ENCODE results near the gene WNT7A.
"Not testable (repeated sequence)": the region's sequence is repeated elsewhere in the genome, so short reads cannot be mapped to it uniquely, and the experiment has no call there.

Gene WNT7A

DNA sequence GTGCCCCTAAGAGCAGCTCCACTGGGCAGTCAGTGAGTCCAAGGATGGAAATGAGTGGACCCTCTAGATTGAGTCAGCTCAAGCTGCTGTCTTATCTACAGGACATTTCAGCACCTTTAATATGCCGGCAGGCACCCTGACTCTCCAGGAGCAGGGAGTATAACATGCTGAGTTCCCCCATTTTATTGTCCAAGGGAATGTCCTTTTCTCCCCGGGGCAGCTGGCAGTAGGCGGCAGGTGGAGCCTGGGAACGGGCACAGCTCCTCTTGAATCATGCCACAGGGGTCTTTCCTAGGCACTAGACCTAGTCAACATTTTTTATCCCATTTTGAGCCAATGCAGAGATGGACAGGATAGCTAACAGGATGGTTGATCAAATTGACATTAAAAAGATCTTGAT lies 14.8 kb downstream of the WNT7A start:
- DNase-seq (ENCODE audit: low read depth), result no peak

- DNase-seq (ENCODE audit: low read depth), result no peak
Observed at GRCh38 chr3:13863965-13864595, 15.8 kb downstream of the WNT7A start.

DNA sequence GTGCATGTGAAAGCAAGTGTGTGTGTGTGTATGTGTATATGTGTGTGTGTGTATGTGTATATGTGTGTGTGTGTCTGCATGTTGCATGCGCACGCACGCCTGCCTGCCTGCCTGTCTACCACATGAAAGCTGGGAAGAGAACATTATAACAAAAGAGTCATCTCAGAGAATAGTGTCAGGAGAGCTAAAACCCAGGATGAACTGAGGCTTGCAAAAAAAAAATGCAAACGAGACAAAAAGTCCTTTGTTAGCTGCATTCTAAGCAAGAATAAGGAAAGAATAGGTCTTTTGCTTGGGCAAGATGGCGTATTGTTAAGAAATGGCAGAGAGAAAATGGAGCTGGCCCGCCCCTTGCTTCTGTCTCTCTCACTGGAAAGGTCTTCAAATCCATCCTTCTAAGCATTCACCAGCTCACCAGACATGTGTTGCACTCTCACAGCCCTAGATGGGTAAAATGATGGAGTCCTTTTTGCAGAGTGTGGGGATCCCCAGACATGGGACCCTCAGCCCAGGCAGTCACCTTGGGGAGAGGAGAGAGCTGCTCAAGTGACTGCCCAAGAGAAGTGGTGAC lies 16.4 kb downstream of the WNT7A start:
- no peak for DNase-seq (ENCODE audit: low read depth)

- no peak for DNase-seq (ENCODE audit: low read depth)
Observed at GRCh38 chr3:13861461-13861860, 18.4 kb downstream of the WNT7A start.

DNA sequence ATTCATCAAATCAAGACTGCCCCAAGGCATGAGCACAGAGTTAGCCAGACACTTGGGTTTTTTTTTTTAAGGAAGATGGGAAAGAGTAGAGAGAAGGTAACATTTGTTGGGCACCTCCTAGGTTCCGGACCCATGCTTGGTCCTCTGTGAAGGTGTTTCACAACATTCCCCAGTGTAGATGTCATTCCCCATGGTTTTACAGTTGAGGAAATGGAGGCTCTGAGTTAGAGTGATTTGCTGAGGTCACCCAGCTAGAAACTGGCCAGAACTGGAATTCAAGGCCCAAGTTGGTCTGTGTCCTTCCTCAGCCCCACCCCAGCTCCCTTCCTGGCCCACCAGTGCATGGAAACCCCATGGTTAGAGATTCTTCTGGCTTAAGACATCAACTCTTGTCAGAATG lies 19.9 kb downstream of the WNT7A start:
- DNase-seq (ENCODE audit: low read depth), result no peak

DNA sequence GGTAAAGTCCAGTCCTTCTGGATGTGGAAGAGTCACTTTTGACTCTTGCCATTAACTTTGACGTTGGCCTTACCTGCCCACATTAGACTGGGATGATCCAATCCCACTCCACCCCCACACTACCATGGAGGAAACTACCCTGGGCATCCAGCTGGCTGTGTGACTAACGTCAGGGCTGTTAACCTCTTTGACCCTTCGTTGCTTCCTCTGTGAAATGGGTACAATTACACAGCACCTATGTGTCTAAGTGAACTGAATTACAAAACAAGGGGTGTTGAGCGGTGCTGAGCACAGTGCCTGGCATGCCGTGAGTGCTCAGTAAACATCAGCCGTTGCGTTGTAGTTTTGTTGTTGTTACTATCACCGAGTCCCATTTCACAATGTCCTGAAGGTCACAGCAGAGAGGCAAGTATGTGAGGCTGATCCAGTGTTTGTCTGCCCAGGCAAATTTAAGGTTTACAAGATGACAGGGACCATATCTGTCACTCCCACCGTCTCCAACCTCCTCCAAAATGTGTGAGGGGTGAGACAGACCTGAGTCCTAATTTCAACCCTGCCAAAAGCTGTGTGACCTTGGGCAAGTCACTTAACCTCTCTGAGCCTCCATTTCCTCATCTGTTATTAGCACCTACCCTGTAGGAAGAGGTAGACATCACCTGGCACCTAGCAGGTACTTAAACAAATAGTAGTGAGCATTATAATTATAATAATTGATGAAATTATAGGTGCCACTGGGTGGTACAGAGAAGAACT lies 20.9 kb downstream of the WNT7A start:
- DNase-seq (ENCODE audit: low read depth), result no peak

DNA sequence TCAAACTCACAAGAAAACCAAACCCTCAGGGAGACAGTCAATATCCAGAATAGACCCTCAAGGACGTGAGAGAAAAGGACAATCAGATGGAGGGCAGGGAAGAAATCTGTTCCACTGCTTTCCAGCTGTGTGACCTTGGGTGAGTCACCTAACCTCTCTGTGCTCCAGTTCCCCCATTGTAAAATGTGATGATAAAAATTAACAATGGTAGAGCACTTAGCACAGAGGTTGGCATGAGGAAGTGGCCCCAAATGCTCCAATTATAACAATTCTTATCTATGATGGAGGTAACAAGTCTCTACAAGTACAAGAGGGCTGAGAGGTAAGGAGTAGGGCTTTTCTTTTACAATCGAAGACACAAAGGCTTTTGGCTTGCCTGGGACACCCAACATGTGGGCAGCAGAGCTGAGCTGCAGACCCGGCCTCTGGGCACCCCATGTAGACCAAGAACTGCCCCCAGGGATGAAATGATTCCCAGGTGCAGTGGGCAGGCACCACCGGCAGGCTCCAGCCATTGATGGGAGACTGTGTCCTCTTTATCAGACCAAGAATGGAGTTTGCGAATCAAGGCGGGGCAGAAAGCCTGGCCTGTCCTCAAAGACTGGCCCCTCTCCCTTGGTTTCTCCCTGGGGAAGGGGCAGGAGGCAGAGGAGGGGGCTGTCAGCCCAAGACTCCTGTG lies 22.0 kb downstream of the WNT7A start:
- no peak for DNase-seq (ENCODE audit: low read depth)

- not testable (repeated sequence) for DNase-seq (ENCODE audit: low read depth)
Observed at GRCh38 chr3:13856628-13857027, 23.2 kb downstream of the WNT7A start.

DNA sequence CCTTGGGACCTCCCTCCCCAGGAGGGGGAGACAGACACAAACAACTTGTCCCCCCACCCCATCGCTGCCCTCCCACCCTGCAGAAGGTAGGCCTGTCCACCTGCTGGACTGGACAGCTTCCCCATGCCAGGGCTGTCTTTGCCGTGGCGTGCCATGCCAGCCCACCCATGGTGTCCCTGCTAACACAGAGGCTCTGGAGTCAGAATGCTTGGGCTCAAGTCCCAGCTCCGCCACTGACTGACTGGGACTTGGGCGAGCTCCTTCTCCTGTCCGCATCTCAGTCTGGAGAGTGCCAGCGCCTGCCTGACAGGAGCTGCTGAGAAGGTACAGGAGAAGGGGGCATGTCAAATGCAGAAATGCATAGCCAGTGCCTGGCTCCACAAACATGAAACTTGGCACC lies 23.9 kb downstream of the WNT7A start:
- no peak for DNase-seq (ENCODE audit: low read depth)

- no peak for DNase-seq (ENCODE audit: low read depth)
Observed at GRCh38 chr3:13854492-13854891, 25.4 kb downstream of the WNT7A start.

GRCh38 chr3:13853978-13854296 lies 25.9 kb downstream of the WNT7A start:
- no peak for DNase-seq (ENCODE audit: low read depth)

DNA sequence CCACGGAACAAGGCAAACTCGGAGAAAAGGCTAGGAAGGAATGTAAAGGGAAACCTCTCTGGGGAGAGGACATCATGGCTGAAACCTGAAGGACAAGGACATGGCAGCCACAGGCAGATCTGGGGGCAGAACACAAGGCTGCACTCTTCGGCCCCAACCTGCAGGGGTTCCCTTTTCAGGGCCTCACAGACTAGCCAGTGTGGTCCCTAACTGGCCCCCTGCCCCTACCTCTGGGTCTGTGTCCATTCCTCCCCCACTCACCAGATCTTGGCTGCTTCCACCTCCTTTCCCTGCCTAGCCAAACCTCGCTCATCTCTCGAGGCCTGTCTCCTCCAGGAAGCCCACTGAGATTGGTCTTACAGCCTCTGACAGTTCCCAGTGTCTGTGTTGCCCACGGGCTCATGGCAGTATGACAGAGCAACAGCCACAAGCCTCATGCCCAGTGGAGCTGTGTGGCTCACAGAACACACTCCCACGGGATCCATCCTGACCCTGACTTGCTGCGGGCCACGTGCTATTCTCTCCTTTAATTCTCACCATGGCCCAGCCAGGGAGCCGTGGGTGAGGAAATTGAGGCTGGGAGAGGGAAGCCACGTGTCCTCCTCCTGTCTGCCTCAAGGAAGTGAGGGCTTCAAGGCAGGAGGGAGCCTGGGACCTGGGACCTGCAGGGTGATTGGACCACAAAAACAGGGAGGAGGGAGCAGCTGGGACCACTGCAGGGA lies 26.5 kb downstream of the WNT7A start:
- DNase-seq (ENCODE audit: low read depth), result no peak

DNA sequence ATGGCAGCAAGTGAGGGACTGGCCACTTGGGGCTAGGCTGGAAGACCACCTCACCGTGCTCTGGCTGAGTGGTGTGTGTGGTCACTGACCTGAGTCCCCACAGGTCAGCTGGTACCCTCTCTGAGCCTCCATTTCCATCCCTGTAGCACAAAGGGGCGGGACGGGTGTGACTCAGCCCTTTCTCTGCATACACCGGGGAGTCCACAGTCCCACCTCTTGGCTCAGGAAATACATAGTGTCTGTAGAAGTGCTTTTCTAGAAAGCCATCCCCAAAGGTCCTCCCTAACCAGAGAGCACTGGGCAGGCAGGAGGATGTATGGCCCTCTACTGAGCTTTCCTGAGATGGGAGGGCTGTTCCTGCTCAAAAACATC lies 27.2 kb downstream of the WNT7A start:
- DNase-seq (ENCODE audit: low read depth), result no peak

DNA sequence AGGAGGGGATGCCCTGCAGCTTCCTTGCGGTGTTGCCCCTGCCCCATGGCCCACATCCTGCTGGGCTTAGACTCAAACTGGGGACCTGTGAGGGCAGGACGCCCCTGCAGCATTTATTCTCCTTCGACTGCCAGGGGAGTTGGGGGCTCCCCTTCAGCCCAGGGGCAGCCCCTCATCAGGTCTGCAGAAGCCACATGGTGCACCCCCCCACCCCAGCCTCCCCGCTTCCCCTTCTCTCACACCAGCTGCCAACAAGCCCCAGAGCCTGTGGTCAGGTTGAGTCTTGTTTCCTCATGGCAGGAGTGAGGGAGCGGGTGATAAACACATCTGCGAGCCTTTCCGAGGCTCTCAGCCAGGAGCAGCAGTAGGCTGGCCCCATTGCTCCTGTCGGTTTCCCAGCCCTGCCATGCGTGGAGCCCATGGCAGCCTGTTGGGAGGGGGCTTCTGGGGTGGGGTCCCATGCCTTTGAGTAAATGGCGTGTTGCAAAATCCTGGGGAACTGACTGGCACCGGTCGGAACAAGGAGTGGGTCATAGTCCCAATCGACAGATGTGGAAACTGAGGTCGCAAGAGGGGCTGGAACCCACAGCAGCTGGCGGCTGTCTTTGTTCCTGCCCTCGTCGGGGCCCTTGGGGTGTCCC lies 27.8 kb downstream of the WNT7A start:
- no peak for DNase-seq (ENCODE audit: low read depth)

DNA sequence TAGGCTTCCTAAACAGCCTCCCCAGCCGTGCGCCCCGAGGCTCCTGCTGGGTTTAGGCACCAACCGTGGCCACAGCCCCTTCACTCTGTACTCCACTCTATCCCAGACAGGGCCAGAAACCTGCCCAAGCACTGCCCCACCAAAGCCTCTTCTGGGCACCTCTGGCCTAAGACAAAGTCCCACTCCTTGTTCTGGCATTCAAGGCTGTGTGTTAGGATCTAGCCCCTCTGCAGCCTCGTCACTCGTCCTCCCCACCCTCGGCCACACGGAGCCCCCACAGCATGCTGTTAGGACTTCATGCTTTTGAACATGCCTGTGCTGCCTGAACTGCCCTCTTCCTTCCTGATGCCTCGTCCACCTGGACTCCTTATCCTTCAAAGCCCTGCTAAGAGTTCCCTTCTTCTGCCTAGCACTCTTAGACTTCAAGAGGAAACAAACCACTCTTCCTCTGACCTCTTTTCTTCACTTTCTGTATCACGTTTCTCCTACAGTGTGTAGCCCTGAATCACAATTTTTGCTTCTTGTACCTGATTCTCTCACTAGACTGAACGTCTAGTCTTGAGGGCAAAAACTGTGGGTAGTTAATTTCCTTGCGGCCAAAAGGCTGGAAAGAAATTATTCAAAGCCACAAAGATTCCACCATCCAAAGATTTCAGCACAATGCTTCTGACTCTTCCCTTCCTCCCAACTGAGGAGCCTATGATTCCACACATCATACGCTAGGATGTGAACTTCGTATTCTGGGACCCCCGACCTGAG lies 28.6 kb downstream of the WNT7A start:
- no peak for DNase-seq (ENCODE audit: low read depth)

DNA sequence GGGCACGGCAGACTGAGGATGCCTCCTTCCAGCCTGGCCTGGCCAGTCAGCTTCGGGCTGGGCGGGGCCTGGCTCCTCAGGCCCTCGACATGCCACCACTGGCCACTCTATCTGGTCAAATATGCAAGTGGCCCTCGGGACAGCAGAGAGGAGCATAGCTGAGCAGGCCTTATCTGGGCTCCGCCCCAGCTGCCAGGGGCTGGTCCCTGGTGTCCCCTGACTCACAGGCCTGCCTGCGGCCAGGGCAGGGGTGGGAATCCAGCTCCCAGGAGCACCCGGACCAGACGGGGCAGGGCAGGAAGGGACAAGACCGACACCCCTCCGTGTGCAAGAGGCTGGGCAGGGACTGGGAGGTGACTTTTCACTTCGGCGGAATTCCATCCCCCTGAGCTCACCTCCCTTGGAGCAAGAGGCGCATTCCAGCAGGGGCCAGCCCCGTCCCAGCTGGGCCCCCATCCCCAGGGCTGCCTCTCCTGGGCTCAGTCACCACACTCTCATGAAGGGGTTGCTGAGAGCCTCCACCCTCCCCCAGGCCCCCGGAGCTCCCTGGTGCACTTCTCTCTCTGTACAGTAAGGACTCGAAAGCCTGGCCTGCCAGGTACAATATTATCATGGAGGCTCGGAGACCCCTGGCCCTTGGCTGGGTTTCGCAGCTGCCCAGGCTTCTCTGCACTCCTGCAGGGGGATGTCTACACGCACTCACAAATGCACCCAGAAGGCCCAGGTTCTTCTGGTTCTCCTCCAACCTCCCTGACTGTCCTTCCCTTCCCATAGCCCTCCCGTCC lies 29.5 kb downstream of the WNT7A start:
- peak; percentile 91 for DNase-seq (ENCODE audit: low read depth)

DNA sequence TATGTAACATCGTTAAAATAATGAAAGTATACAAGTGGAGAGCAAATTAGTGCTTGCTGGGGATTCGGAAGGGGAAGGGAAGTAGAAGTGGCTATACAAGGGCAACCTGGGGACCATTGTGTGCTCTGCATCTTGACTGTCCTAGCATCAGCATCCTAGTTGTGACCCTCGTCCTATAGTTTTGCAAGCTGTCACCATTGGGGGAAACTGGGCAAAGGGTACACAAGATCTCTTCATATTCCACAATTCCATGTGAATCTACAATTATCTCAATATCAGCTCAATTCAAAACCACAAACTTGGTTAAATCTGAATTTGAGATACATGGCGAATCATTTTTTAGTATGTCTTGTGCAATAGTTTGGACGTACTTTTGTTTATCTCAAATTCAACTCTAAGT lies 30.9 kb downstream of the WNT7A start:
- no peak for DNase-seq (ENCODE audit: low read depth)

DNA sequence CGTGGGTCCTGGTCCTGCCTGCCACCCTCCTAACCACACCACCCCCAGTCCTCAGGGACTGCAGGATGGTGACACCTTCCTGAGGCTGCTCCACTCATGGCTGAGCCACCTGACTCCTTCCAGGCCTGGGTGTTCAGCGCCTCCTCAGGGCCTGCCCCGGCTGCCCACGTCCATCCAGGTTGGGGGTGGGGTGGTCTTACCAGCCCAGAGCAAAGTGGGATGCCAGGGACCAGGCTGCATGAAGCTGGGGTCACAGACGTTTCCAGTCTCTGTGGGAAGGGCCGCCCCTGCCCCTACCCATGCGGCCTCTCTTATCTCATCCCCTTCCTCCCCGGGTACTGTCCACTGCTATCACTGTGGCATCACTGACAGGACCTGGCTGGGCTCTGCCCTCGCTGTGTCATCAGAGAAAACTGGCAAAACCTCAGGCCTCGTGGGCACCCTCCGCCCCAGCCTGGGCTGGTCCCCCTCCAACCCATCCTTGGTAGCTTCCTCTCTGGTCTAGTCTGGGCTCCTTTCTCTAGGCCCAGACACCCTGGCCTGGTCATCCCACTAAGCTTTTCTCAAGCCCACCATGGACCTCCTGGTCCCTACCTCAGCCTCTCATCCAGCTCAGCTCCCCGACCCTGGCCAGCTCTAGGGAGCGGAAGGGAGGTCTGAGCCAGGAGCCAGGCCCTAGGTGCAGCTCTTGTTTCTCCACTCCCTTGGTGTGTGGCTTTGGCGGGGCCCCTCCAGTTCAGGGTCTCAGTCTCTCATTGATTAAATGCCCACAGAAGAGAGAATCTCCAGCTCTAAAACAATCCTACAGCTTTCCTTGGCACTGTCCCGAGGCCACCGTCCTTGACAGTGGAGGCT lies 32.9 kb downstream of the WNT7A start:
- no peak for DNase-seq (ENCODE audit: low read depth)

GRCh38 chr3:13846238-13846637 lies 33.6 kb downstream of the WNT7A start:
- DNase-seq (ENCODE audit: low read depth), result no peak

DNA sequence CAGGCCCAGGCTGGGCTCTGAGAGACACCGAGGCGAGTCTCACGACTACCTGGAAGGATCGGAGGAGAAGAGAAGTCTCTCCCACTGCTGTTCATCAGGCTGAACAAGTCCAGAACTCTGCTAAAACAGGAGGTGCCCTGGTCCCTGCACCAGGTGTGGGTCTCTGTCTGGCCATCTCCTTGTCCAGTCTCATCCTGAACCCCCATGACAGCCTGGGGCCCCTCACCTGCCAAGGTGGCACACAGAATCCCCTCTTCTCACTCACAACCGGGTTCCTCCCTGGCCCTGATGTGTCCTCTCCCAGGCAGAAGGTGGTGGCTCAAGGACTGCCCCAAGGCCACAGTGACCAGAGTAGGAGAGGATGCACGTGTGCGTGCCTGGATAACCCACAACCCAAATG lies 34.1 kb downstream of the WNT7A start:
- DNase-seq (ENCODE audit: low read depth), result no peak
